ENCODE data around the gene DCUN1D2.

DCUN1D2 gene

GRCh38 chr13:113428871-113429607 lies 61.5 kb downstream of the DCUN1D2 start:
- no peaks in the 10 kb centered on the region for H3K9me3 ChIP-seq (ENCODE audit: control insufficient read depth, insufficient read depth, low read depth, low read length)
- no peaks in the 10 kb centered on the region for H3K27me3 ChIP-seq (ENCODE audit: control insufficient read depth, insufficient read depth, low read length)
- no peaks in the 10 kb centered on the region for H3K36me3 ChIP-seq (ENCODE audit: control insufficient read depth, insufficient read depth, low read length)
- H3K4me3 ChIP-seq (ENCODE audit: low read depth, low read length): no peak overlapping the region
- H3K27ac ChIP-seq (ENCODE audit: low read depth, low read length): no peak overlapping the region
- no peaks in the 10 kb centered on the region for H3K4me1 ChIP-seq (ENCODE audit: control insufficient read depth, insufficient read depth, low read length)
- H3K9ac ChIP-seq (ENCODE audit: low read length): no peak overlapping the region

DNA sequence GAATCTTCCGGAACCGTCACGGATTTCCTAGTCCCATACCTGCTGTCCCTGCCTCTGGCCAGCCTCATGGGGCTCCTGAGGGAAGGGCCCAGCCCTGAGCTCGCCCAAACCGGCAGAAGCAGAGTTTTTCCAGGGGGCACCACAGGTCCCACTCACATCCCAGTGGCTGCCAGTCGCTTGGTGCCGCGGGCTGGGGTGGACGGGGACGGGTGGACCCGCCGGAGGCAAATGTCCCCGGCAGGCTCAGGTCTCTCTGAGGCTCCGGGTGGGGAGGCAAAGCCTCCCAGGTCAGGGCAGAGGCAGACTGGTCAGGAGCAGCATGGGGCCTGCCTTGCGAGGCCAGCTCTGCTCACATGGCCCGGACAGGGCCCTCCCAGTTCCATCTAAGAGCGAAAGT lies 62.0 kb downstream of the DCUN1D2 start:
- H3K9ac ChIP-seq (ENCODE audit: low read length): no peak overlapping the region
- H3K4me1 ChIP-seq (ENCODE audit: control insufficient read depth, insufficient read depth, low read length): peaks cover 2% of the 10 kb centered on the region; the same call in 1 of the 2 replicates
- no peaks in the 10 kb centered on the region for H3K9me3 ChIP-seq (ENCODE audit: control insufficient read depth, insufficient read depth, low read depth, low read length)
- H3K4me3 ChIP-seq (ENCODE audit: low read depth, low read length): no peak overlapping the region
- H3K27ac ChIP-seq (ENCODE audit: low read depth, low read length): no peak overlapping the region
- H3K36me3 ChIP-seq (ENCODE audit: control insufficient read depth, insufficient read depth, low read length): no peaks in the 10 kb centered on the region
- H3K27me3 ChIP-seq (ENCODE audit: control insufficient read depth, insufficient read depth, low read length): no peaks in the 10 kb centered on the region

- no peaks in the 10 kb centered on the region for H3K9me3 ChIP-seq (ENCODE audit: control insufficient read depth, insufficient read depth, low read depth, low read length)
- H3K4me1 ChIP-seq (ENCODE audit: control insufficient read depth, insufficient read depth, low read length): peaks cover 5% of the 10 kb centered on the region; the same call in 1 of the 2 replicates
- H3K4me3 ChIP-seq (ENCODE audit: low read depth, low read length): no peak overlapping the region
- H3K9ac ChIP-seq (ENCODE audit: low read length): no peak overlapping the region
- no peak overlapping the region for H3K27ac ChIP-seq (ENCODE audit: low read depth, low read length)
- no peaks in the 10 kb centered on the region for H3K36me3 ChIP-seq (ENCODE audit: control insufficient read depth, insufficient read depth, low read length)
- no peaks in the 10 kb centered on the region for H3K27me3 ChIP-seq (ENCODE audit: control insufficient read depth, insufficient read depth, low read length)
These were observed 62.7 kb downstream of the DCUN1D2 start for GRCh38 chr13:113427562-113428468.

DNA sequence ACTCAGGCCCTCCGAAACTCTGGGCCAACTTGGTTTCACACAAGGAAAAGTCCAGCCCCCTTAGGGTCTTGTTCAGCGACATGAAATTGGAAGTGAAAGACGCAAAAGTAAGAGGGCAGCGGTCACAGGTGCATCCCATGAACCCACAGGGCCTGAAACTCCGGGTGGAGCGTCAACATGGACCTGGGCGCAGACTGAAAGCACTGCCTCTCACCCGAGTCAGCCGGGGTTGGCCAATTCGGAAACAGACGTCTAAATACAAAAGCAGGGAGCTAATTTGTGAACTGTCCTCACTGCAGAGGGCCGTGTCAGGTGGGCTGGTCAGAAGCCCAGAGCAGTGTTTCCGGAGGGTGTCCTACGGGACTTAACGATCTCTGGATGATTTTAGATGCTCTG lies 63.9 kb downstream of the DCUN1D2 start:
- Histone ChIP-seq H3K27me3 (ENCODE audit: control insufficient read depth, insufficient read depth, low read length) (no peaks in the 10 kb centered on the region), H3K4me3 (ENCODE audit: low read depth, low read length) (no peak overlapping the region), H3K4me1 (ENCODE audit: control insufficient read depth, insufficient read depth, low read length) (peaks cover 17% of the 10 kb centered on the region; the same call in 1 of the 2 replicates), H3K9me3 (ENCODE audit: control insufficient read depth, insufficient read depth, low read depth, low read length) (no peaks in the 10 kb centered on the region), H3K27ac (ENCODE audit: low read depth, low read length) (no peak overlapping the region), H3K36me3 (ENCODE audit: control insufficient read depth, insufficient read depth, low read length) (no peaks in the 10 kb centered on the region), H3K9ac (ENCODE audit: low read length) (no peak overlapping the region)

DNA sequence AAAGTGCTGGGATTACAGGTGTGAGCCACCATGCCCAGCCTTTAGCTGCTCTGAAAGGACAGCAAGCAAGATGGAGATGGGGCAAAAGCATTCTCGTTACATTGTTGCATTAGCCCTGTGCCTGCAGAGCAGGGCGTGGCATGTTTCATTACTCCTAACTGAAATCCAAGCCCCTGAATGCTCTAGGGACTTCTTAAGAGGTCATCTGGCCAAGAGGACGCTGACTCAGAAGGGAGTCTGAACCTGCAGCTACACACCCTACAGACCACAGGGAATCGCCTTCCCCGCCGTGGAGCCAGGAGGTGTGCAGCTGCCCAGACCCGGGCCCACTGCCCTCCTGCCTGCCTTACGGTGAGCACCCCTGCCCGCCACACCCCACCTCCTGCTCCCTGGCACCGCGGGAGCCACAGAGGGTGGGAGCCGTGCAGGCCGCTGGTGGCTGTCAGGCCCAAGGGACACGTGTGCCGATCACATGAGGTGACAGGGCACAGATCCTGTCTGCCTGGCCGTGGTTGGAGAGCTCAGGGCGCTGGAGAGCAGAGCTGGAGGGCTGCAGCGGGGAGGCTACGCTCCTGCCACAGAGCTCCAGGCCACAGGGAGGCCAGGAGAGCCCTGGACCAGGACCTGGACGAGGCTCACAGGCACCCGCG lies 64.4 kb downstream of the DCUN1D2 start:
- no peak overlapping the region for H3K27ac ChIP-seq (ENCODE audit: low read depth, low read length)
- no peak overlapping the region for H3K4me3 ChIP-seq (ENCODE audit: low read depth, low read length)

GRCh38 chr13:113423520-113424163 lies 66.9 kb downstream of the DCUN1D2 start:
- no peak overlapping the region for H3K9ac ChIP-seq (ENCODE audit: low read length)
- no peaks in the 10 kb centered on the region for H3K36me3 ChIP-seq (ENCODE audit: control insufficient read depth, insufficient read depth, low read length)
- no peak overlapping the region for H3K27ac ChIP-seq (ENCODE audit: low read depth, low read length)
- H3K27me3 ChIP-seq (ENCODE audit: control insufficient read depth, insufficient read depth, low read length): peaks cover under 1% of the 10 kb centered on the region; the same call in 1 of the 2 replicates
- no peaks in the 10 kb centered on the region for H3K9me3 ChIP-seq (ENCODE audit: control insufficient read depth, insufficient read depth, low read depth, low read length)
- peaks cover 18% of the 10 kb centered on the region; the same call in 1 of the 2 replicates for H3K4me1 ChIP-seq (ENCODE audit: control insufficient read depth, insufficient read depth, low read length)
- H3K4me3 ChIP-seq (ENCODE audit: low read depth, low read length): no peak overlapping the region

More for the DNA sequence above, 64.4 kb downstream of the DCUN1D2 start:
- no peak overlapping the region for H3K9ac ChIP-seq (ENCODE audit: low read length)
- H3K4me1 ChIP-seq (ENCODE audit: control insufficient read depth, insufficient read depth, low read length): peaks cover 18% of the 10 kb centered on the region; the same call in 1 of the 2 replicates
- no peaks in the 10 kb centered on the region for H3K27me3 ChIP-seq (ENCODE audit: control insufficient read depth, insufficient read depth, low read length)
- H3K36me3 ChIP-seq (ENCODE audit: control insufficient read depth, insufficient read depth, low read length): no peaks in the 10 kb centered on the region
- no peaks in the 10 kb centered on the region for H3K9me3 ChIP-seq (ENCODE audit: control insufficient read depth, insufficient read depth, low read depth, low read length)

DNA sequence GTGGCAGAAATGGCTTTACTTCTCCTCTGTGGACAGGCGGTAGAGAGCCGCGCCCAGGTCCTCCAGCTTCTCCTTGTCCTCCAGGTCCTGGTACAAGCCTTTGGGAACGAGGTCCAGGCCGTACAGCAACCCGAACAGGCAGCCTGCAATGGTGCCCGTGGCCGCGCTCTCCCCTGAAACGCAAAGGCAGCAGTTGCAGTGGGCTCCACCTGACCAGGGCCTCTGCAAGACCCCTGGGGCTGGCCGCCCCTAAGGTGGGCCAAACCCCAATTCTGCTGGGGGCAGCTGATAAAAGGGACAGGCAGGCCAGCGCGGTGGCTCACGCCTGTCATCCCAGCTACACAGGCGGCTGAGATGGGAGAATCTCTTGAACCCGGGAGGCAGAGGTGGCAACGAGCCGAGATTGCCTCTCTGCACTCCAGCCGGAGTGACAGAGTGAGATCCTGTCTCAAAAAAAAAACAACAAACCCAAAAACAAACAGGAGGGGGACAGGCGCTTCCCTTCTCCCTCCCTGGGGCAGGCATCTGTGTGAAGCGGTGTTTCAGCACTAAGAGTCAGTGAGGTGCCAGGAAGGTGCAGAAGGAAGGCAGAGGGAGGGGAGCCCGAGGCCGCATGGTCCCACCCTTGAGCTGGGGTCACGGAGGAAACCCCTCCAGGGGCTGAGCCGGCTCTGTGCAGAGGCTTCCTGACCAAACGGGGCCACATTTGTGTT lies 67.5 kb downstream of the DCUN1D2 start:
- peaks cover 4% of the 10 kb centered on the region; the same call in 1 of the 2 replicates for H3K27me3 ChIP-seq (ENCODE audit: control insufficient read depth, insufficient read depth, low read length)
- no peaks in the 10 kb centered on the region for H3K36me3 ChIP-seq (ENCODE audit: control insufficient read depth, insufficient read depth, low read length)
- H3K9ac ChIP-seq (ENCODE audit: low read length): no peak overlapping the region
- peaks cover 18% of the 10 kb centered on the region; the same call in 1 of the 2 replicates for H3K4me1 ChIP-seq (ENCODE audit: control insufficient read depth, insufficient read depth, low read length)
- no peak overlapping the region for H3K27ac ChIP-seq (ENCODE audit: low read depth, low read length)
- no peak overlapping the region for H3K4me3 ChIP-seq (ENCODE audit: low read depth, low read length)
- no peaks in the 10 kb centered on the region for H3K9me3 ChIP-seq (ENCODE audit: control insufficient read depth, insufficient read depth, low read depth, low read length)

- no peaks in the 10 kb centered on the region for H3K36me3 ChIP-seq (ENCODE audit: control insufficient read depth, insufficient read depth, low read length)
- H3K4me1 ChIP-seq (ENCODE audit: control insufficient read depth, insufficient read depth, low read length): peaks cover 18% of the 10 kb centered on the region; the same call in 1 of the 2 replicates
- H3K27ac ChIP-seq (ENCODE audit: low read depth, low read length): no peak overlapping the region
- H3K27me3 ChIP-seq (ENCODE audit: control insufficient read depth, insufficient read depth, low read length): peaks cover 4% of the 10 kb centered on the region; the same call in 1 of the 2 replicates
- H3K9ac ChIP-seq (ENCODE audit: low read length): no peak overlapping the region
- no peaks in the 10 kb centered on the region for H3K9me3 ChIP-seq (ENCODE audit: control insufficient read depth, insufficient read depth, low read depth, low read length)
- no peak overlapping the region for H3K4me3 ChIP-seq (ENCODE audit: low read depth, low read length)
These were observed 68.7 kb downstream of the DCUN1D2 start for GRCh38 chr13:113421673-113422270.

DNA sequence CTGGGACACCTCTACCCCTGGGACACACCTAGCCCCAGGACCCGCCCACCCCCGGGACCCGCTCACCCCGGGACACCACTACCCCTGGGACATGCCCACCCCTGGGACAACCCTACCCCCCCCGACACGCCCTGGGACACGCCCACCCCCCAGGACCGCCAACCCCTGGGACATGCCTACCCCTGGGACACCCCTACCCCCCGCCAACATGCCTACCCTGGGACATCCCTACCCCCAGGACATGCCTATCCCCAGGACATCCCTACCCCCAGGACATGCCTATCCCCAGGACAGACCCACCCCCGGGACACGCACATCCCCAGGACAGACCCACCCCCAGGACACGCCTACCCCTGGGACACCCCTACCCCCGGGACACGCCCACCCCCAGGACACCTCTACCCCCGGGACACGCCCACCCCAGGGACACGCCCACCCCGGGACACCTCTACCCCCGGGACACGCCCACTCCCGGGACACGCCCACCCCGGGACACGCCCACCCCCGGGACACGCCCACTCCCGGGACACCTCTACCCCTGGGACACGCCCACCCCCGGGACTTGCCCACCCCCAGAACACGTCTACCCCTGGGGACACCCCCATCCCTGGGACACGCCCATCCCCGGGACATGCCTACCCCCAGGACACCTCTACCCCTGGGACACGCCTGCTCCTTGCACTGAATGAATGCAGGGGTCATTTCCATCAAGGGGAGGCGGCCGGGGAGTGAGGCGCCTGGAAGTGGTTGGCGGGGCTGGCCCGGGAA lies 69.5 kb downstream of the DCUN1D2 start:
- H3K4me1 ChIP-seq (ENCODE audit: control insufficient read depth, insufficient read depth, low read length): peaks cover 18% of the 10 kb centered on the region; the same call in 1 of the 2 replicates
- no peak overlapping the region for H3K9ac ChIP-seq (ENCODE audit: low read length)
- H3K4me3 ChIP-seq (ENCODE audit: low read depth, low read length): no peak overlapping the region
- no peaks in the 10 kb centered on the region for H3K36me3 ChIP-seq (ENCODE audit: control insufficient read depth, insufficient read depth, low read length)
- no peak overlapping the region for H3K27ac ChIP-seq (ENCODE audit: low read depth, low read length)
- H3K27me3 ChIP-seq (ENCODE audit: control insufficient read depth, insufficient read depth, low read length): peaks cover 4% of the 10 kb centered on the region; the same call in 1 of the 2 replicates
- H3K9me3 ChIP-seq (ENCODE audit: control insufficient read depth, insufficient read depth, low read depth, low read length): no peaks in the 10 kb centered on the region

All from HUES6 (cell line).